ENCODE measurements around the gene DEGS1.

Gene DEGS1

GRCh38 chr1:224157316-224157715 lies 25.7 kb upstream of the DEGS1 start:
- TF ChIP-seq, protein P1, sequence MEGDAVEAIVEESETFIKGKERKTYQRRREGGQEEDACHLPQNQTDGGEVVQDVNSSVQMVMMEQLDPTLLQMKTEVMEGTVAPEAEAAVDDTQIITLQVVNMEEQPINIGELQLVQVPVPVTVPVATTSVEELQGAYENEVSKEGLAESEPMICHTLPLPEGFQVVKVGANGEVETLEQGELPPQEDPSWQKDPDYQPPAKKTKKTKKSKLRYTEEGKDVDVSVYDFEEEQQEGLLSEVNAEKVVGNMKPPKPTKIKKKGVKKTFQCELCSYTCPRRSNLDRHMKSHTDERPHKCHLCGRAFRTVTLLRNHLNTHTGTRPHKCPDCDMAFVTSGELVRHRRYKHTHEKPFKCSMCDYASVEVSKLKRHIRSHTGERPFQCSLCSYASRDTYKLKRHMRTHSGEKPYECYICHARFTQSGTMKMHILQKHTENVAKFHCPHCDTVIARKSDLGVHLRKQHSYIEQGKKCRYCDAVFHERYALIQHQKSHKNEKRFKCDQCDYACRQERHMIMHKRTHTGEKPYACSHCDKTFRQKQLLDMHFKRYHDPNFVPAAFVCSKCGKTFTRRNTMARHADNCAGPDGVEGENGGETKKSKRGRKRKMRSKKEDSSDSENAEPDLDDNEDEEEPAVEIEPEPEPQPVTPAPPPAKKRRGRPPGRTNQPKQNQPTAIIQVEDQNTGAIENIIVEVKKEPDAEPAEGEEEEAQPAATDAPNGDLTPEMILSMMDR (conservative IDR thresholded peaks at IDR 0.05) = no peak
- H3K27ac ChIP-seq = no peak overlapping the region

GRCh38 chr1:224159541-224159940 lies 23.5 kb upstream of the DEGS1 start:
- TF ChIP-seq, protein P1 (conservative IDR thresholded peaks at IDR 0.05) = no peak
- H3K27ac ChIP-seq = no peak overlapping the region

DNA sequence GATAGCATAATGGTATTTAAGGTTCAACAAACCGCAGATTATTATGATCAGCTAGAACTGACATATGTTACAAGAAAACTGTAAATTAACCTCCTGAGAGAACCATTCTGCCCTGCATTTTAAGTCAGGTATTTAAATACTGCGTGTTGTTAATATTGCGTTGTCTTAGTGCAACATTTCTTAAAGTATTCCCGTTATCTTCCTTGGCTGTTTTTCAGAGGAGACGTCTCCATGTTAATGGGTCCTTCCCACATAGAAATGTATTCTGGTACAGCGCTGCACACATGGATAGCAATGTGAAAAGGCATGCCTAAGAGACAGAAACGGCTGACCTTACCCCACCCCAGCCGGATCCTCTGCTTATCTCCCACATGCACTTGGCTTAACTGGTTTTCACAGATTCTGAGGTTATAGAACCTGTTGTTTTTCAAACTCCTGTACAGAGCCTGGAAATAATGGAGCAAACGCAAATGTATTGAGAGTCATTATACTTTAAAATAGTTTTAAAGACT lies 22.8 kb upstream of the DEGS1 start:
- TF ChIP-seq, protein P1 (conservative IDR thresholded peaks at IDR 0.05) = no peak

GRCh38 chr1:224162768-224163167 lies 20.3 kb upstream of the DEGS1 start:
- no peak overlapping the region for H3K27ac ChIP-seq
- TF ChIP-seq, protein P1 (conservative IDR thresholded peaks at IDR 0.05) = no peak

More for the DNA sequence above, 22.8 kb upstream of the DEGS1 start:
- no peak overlapping the region for H3K27ac ChIP-seq

GRCh38 chr1:224163311-224163710 lies 19.7 kb upstream of the DEGS1 start:
- TF ChIP-seq, protein P1 (conservative IDR thresholded peaks at IDR 0.05) = no peak
- H3K27ac ChIP-seq = peak overlapping the region; percentile 49

GRCh38 chr1:224168859-224169380 lies 14.1 kb upstream of the DEGS1 start:
- H3K27ac ChIP-seq = no peak overlapping the region

GRCh38 chr1:224169718-224170270 lies 13.2 kb upstream of the DEGS1 start:
- TF ChIP-seq, protein P1 (conservative IDR thresholded peaks at IDR 0.05) = no peak
- H3K27ac ChIP-seq = no peak overlapping the region

More at GRCh38 chr1:224168859-224169380, 14.1 kb upstream of the DEGS1 start:
- TF ChIP-seq, protein P1 (conservative IDR thresholded peaks at IDR 0.05) = no peak

Measured in VCaP (cell line).